Subcutaneous abdominal adipose tissue (tissue), 5 donors: ENCODE measurements around the gene MEGF9.
"Not testable (repeated sequence)": the region's sequence is repeated elsewhere in the genome, so short reads cannot be mapped to it uniquely, and the experiment has no call there.

Source experiments
- H3K27ac ChIP-seq: one replicate; pipeline ENCODE4 v1.7.0; 2013; ENCODE audit warnings: low read depth, mild to moderate bottlenecking, inconsistent platforms, low read length, moderate library complexity
- H3K27me3 ChIP-seq, 5 donors: one replicate each; pipeline ENCODE4 v1.7.0; 2013; ENCODE audit warnings: low read length in 5 of 5, inconsistent platforms in 1 of 5; ENCODE audit not compliant: control insufficient read depth in 5 of 5, insufficient read depth in 4 of 5
- H3K36me3 ChIP-seq, 5 donors: one replicate each; pipeline ENCODE4 v1.7.0; 2013; ENCODE audit warnings: low read length in 5 of 5; ENCODE audit not compliant: control insufficient read depth in 5 of 5, insufficient read depth in 5 of 5
- H3K4me1 ChIP-seq, 5 donors: one replicate each; pipeline ENCODE4 v1.7.0; 2013; ENCODE audit warnings: low read length in 5 of 5, mild to moderate bottlenecking in 3 of 5, moderate library complexity in 1 of 5; ENCODE audit not compliant: control insufficient read depth in 5 of 5, insufficient read depth in 5 of 5
- H3K4me3 ChIP-seq, 5 donors: one replicate each; pipeline ENCODE4 v1.7.0; 2013; ENCODE audit warnings: low read length in 5 of 5, low read depth in 1 of 5
- H3K9ac ChIP-seq, 5 donors: one replicate each; pipeline ENCODE4 v1.7.0; 2013; ENCODE audit warnings: low read length in 5 of 5, mild to moderate bottlenecking in 4 of 5, moderate library complexity in 3 of 5
- H3K9me3 ChIP-seq, 5 donors: one replicate each; pipeline ENCODE4 v1.7.0; 2013; ENCODE audit warnings: low read length in 5 of 5; ENCODE audit not compliant: control insufficient read depth in 5 of 5
- donor health status: healthy.
- donor health status: healthy.
- donor health status: healthy.
- donor health status: healthy.
- donor health status: healthy.

MEGF9 gene

DNA sequence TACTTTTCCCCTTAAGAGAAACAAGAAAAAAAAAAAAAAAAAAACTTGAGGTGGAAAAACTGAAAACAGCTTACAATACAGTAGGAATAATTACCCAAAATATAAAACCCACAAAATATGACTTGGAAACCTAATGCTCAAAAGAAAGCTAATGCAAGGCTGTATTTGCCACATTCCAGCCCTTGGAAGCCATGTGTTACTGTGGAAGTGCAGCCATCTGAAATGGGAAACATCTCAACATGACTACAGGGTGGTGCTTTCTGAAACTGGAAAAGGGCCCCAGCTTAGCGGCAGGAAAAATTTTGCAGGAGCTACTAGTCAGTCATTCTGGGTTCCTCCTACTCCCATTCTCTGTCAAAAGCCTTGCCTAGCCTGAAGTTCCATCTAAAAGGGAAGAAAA lies 154.7 kb downstream of the MEGF9 start:
- no peak overlapping the region for H3K27ac ChIP-seq
- peaks cover 0 to 1% (median 0%) of the 10 kb centered on the region in 5 donors for H3K4me1 ChIP-seq
- no peak overlapping the region for H3K4me3 ChIP-seq
- peaks cover 14 to 39% (median 20%) of the 10 kb centered on the region in 5 donors for H3K36me3 ChIP-seq
- no peak overlapping the region for H3K9ac ChIP-seq
- no peaks in the 10 kb centered on the region for H3K27me3 ChIP-seq
- no peaks in the 10 kb centered on the region for H3K9me3 ChIP-seq

DNA sequence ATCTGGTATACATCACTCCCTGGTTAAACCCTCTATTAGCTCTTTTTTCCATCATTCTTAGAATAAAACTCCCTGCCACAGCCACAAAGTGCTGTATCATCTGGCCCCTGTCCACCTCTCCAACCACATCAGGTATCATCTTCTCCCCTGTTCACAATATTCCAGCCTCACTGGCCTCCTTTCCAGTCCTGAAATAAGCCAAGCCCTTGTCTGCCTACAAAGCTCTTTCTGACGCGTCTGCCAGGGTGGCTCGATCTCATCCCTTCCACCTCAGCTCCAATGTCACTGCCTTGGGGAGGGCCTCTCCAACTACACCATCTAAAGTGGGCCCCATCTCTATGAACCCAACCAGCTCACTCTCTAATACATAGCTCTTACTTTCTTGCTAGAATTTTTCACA lies 155.8 kb downstream of the MEGF9 start:
- Histone ChIP-seq H3K27ac (no peak overlapping the region), H3K27me3 (no peaks in the 10 kb centered on the region), H3K4me1 (peaks cover 0 to 1% (median 0%) of the 10 kb centered on the region in 5 donors), H3K36me3 (peaks cover 12 to 31% (median 17%) of the 10 kb centered on the region in 5 donors), H3K4me3 (no peak overlapping the region), H3K9ac (no peak overlapping the region), H3K9me3 (no peaks in the 10 kb centered on the region)

GRCh38 chr9:120557205-120557604 lies 157.1 kb downstream of the MEGF9 start:
- Histone ChIP-seq H3K9me3 (no peaks in the 10 kb centered on the region), H3K4me3 (no peak overlapping the region), H3K9ac (no peak overlapping the region), H3K27ac (no peak overlapping the region), H3K36me3 (peaks cover 7 to 24% (median 9%) of the 10 kb centered on the region in 5 donors), H3K27me3 (no peaks in the 10 kb centered on the region), H3K4me1 (peaks cover 0 to 1% (median 0%) of the 10 kb centered on the region in 5 donors)

GRCh38 chr9:120556775-120557174 lies 157.5 kb downstream of the MEGF9 start:
- Histone ChIP-seq H3K9ac (no peak overlapping the region), H3K4me3 (no peak overlapping the region), H3K9me3 (no peaks in the 10 kb centered on the region), H3K27ac (no peak overlapping the region), H3K36me3 (peaks cover 5 to 23% (median 8%) of the 10 kb centered on the region in 5 donors), H3K27me3 (no peaks in the 10 kb centered on the region), H3K4me1 (peaks cover 0 to 1% (median 0%) of the 10 kb centered on the region in 5 donors)

DNA sequence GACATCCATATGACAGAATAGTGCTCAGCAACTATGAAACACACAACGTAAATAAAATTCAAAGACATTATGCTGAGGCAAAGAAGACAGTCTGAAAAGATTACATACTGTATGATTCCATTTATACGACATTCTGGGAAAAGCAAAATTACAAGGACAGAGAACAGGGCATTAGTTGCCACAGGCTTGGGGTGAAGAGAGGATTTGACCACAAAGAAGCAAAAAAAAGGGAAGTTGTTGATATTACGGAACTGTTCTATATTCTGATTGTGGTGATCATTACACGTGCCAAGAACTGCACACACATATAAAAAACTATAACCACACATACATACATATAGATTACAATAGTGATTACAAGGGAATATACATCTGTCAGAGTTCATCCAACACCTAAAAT lies 158.4 kb downstream of the MEGF9 start:
- no peak overlapping the region for H3K27ac ChIP-seq
- H3K4me3 ChIP-seq = no peak overlapping the region
- peaks cover 5 to 19% (median 8%) of the 10 kb centered on the region in 5 donors for H3K36me3 ChIP-seq
- peaks cover 0 to 4% (median 0%) of the 10 kb centered on the region in 5 donors for H3K4me1 ChIP-seq
- no peaks in the 10 kb centered on the region for H3K27me3 ChIP-seq
- no peak overlapping the region for H3K9ac ChIP-seq
- no peaks in the 10 kb centered on the region for H3K9me3 ChIP-seq

DNA sequence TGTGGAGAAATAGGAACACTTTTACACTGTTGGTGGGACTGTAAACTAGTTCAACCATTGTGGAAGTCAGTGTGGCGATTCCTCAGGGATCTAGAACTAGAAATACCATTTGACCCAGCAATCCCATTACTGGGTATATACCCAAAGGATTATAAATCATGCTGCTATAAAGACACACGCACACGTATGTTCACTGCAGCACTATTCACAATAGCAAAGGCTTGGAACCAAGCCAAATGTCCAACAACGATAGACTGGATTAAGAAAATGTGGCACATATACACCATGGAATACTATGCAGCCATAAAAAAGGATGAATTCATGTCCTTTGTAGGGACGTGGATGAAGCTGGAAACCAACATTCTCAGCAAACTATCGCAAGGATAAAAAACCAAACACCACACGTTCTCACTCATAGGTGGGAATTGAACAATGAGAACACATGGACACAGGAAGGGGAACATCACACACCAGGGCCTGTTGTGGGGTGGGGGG lies 162.0 kb downstream of the MEGF9 start:
- not testable (repeated sequence) for H3K4me3 ChIP-seq, H3K9ac ChIP-seq, H3K9me3 ChIP-seq, H3K27ac ChIP-seq, H3K27me3 ChIP-seq, H3K4me1 ChIP-seq
- peaks cover 23 to 41% (median 32%) of the 10 kb centered on the region in 5 donors for H3K36me3 ChIP-seq
